Endothelial cell of umbilical vein (primary cell): ENCODE measurements around the gene NTMT2. TPM values are rescaled to one million over a fixed set of nuclear protein-coding genes. Genes with fewer than 3 reads are reported as not detected.

Source experiments
- BruUV-seq: library from RNA; stranded (reverse); fragments of 400-500 nt; replicated peaks from 2 replicates; lab custom pipeline; 2021; lab: Mats Ljungman, UMichigan
- CTCF ChIA-PET: fragments of 300-600, 350-600 bp; sonication (Branson Sonifier 250); formaldehyde crosslinking; loops from one replicate; lab custom pipeline; 2021; ENCODE audit warnings: antibody characterized with exemption, inconsistent platforms; lab: Charles Lee
- POLR2A ChIA-PET: fragments of 300-600, 350-600 bp; sonication (Branson Sonifier 250); formaldehyde crosslinking; loops from one replicate; lab custom pipeline; 2021; ENCODE audit warnings: antibody characterized with exemption, inconsistent platforms; lab: Charles Lee
- DNase-seq: peaks from one replicate; pipeline ENCODE4 v3.0.0-alpha.2; 2011; ENCODE audit warnings: low read depth, low spot score
- FAIRE-seq: peaks from 2 replicates; lab custom pipeline; 2011; peaks lifted over from hg19 to GRCh38; lab: Jason Lieb, UNC
- H2AFZ ChIP-seq: 2 replicates; pipeline ENCODE4 v1.6.0; 2012; ENCODE audit warnings: low read depth, low read length, control low read depth, inconsistent platforms
- H3K27ac ChIP-seq: 2 replicates; pipeline ENCODE4 v1.5.1; 2011; ENCODE audit warnings: low read depth, mild to moderate bottlenecking, control low read depth, low read length, moderate library complexity; ENCODE audit not compliant: insufficient read depth
- H3K27me3 ChIP-seq, 2 experiments: 2 replicates each; pipeline versions ENCODE4 v1.6.0 to v1.6.1; 2011; ENCODE audit warnings: low read length in 2 of 2, mixed read lengths in 1 of 2; ENCODE audit not compliant: control insufficient read depth in 2 of 2, insufficient read depth in 2 of 2
- H3K36me3 ChIP-seq, 2 experiments: 2 replicates in 1 of 2; 3 replicates in 1 of 2; pipeline ENCODE4 v1.5.1; 2011; ENCODE audit warnings: low read length in 2 of 2, mild to moderate bottlenecking in 1 of 2, moderate library complexity in 1 of 2; ENCODE audit not compliant: control insufficient read depth in 2 of 2, insufficient read depth in 2 of 2; ENCODE audit errors: extremely low read depth in 1 of 2
- H3K4me1 ChIP-seq: 3 replicates; pipeline ENCODE4 v1.5.1; 2011; ENCODE audit warnings: mild to moderate bottlenecking, low read length; ENCODE audit not compliant: control insufficient read depth, insufficient read depth; ENCODE audit errors: extremely low read depth
- H3K4me2 ChIP-seq: 2 replicates; pipeline ENCODE4 v1.6.1; 2011; ENCODE audit warnings: low read length, control low read depth, mixed read lengths; ENCODE audit not compliant: insufficient read depth
- H3K4me3 ChIP-seq, 3 experiments: fragments of 200-600 bp in 1 of 3; sonication (generic), shearing (Covaris generic) in 1 of 3; replicated peaks in 1 of 3; 2 replicates each; pipeline ENCODE4 v1.5.1; 2011 to 2016; ENCODE audit warnings: control low read depth in 3 of 3, low read length in 3 of 3, mild to moderate bottlenecking in 2 of 3, inconsistent platforms in 1 of 3, low read depth in 1 of 3, moderate library complexity in 1 of 3; ENCODE audit not compliant: insufficient read depth in 1 of 3
- H3K79me2 ChIP-seq: 2 replicates; pipeline ENCODE4 v1.6.0; 2012; ENCODE audit warnings: low read length, inconsistent platforms; ENCODE audit not compliant: control insufficient read depth, insufficient read depth
- H3K9ac ChIP-seq: replicated peaks from 2 replicates; pipeline ENCODE3; 2011; ENCODE audit warnings: low read length, control low read depth; ENCODE audit not compliant: insufficient read depth; ENCODE audit errors: extremely low read depth
- H3K9me1 ChIP-seq: replicated peaks from 3 replicates; pipeline ENCODE4 v1.6.0; 2011; ENCODE audit warnings: mild to moderate bottlenecking, low read length; ENCODE audit not compliant: control insufficient read depth, insufficient read depth; ENCODE audit errors: extremely low read depth
- H3K9me3 ChIP-seq: replicated peaks from 2 replicates; pipeline ENCODE4 v1.5.1; 2012; ENCODE audit warnings: low read length, inconsistent platforms; ENCODE audit not compliant: control insufficient read depth, insufficient read depth
- H4K20me1 ChIP-seq: replicated peaks from 2 replicates; pipeline ENCODE3; 2011; ENCODE audit warnings: mild to moderate bottlenecking, low read length; ENCODE audit not compliant: control insufficient read depth, insufficient read depth; ENCODE audit errors: extremely low read depth
- MYC ChIP-seq: IDR thresholded peaks from one replicate; pipeline ENCODE4 v1.6.1; 2011; ENCODE audit warnings: mild to moderate bottlenecking, low read depth, low read length
- POLR2A ChIP-seq: IDR thresholded peaks from 2 replicates; pipeline ENCODE4 v1.6.1; 2012; ENCODE audit warnings: low read depth, mild to moderate bottlenecking, control low read depth, low read length
- POLR2AphosphoS5 ChIP-seq: IDR thresholded peaks from 2 replicates; pipeline ENCODE4 v1.6.1; 2012; ENCODE audit warnings: low read depth, mild to moderate bottlenecking, control low read depth, low read length, moderate library complexity; ENCODE audit not compliant: insufficient read depth
- dilution Hi-C: fragments of 300-500 bp; cut with MboI; formaldehyde crosslinking; loops from one replicate; pipeline ENCODE4 v1.15.0; 2019; ENCODE audit warnings: low sequenced_read_pairs; ENCODE audit not compliant: extremely low pct_ligation_motif_present
- intact Hi-C: fragments of 100-400 bp; cut with micrococcal nuclease; formaldehyde crosslinking; loops from one replicate; pipeline ENCODE4 v1.10.0; 2022
- microRNA-seq: library from miRNA; unstranded; fragments of <30 nt; microRNA quantifications from one replicate; pipeline ENCODE4 v1.2.0, GENCODE V29; 2021; ENCODE audit warnings: borderline number of aligned reads, borderline replicate concordance
- polyA plus RNA-seq, 4 experiments: library from polyadenylated mRNA; depleted of rRNA in 3 of 4; stranded (reverse) in 3 of 4; unstranded in 1 of 4; fragments of >200 nt; gene quantifications; 2 replicates each; pipeline versions ENCODE4 v1.2.1 to v1.2.3, GENCODE V29; 2011 to 2012; ENCODE audit warnings: missing spikeins in 1 of 4
- small RNA-seq: library from RNA; depleted of rRNA; stranded (forward); fragments of <200 nt; gene quantifications from one replicate; pipeline ENCODE3, GENCODE V24; 2012; ENCODE audit warnings: low replicate concordance, low read depth; ENCODE audit not compliant: insufficient read depth, insufficient read length
- total RNA-seq: library from RNA; stranded (reverse); gene quantifications from 2 replicates; pipeline ENCODE4 v1.2.3, GENCODE V29; 2021
- TF ChIP-seq, protein P1 (sequence below): IDR thresholded peaks from 2 replicates; pipeline ENCODE4 v1.6.1; 2011; ENCODE audit not compliant: insufficient read depth, insufficient read length

Gene NTMT2
- total and polyA plus RNA-seq, 2 donors (not counting 3 experiments of a cell fraction or from before 2014, with no cell fraction given): not detected

GRCh38 chr1:170217517-170218256 is 71.9 kb downstream of the NTMT2 start:
- H3K36me3 ChIP-seq: no peaks in the 10 kb centered on the region
- BruUV-seq: no TSS peak
- no peak overlapping the region for H3K4me2 ChIP-seq
- H3K9me3 ChIP-seq: no peaks in the 10 kb centered on the region
- H3K4me3 ChIP-seq: no peak overlapping the region
- ChIA-PET POLR2A (no interaction called here), CTCF (no interaction called here)
- intact Hi-C loops (no loop called here), dilution Hi-C loops (no loop called here)
- H3K27ac ChIP-seq: no peak overlapping the region
- no peaks in the 10 kb centered on the region for H3K79me2 ChIP-seq
- no peak for TF ChIP-seq MYC
- H3K27me3 ChIP-seq: no peaks in the 10 kb centered on the region
- H2AFZ ChIP-seq: no peak overlapping the region
- H4K20me1 ChIP-seq: no peaks in the 10 kb centered on the region
- H3K4me1 ChIP-seq: no peaks in the 10 kb centered on the region
- no peak for FAIRE-seq
- H3K9ac ChIP-seq: no peak overlapping the region
- no peaks in the 10 kb centered on the region for H3K9me1 ChIP-seq
- no peak for DNase-seq

DNA sequence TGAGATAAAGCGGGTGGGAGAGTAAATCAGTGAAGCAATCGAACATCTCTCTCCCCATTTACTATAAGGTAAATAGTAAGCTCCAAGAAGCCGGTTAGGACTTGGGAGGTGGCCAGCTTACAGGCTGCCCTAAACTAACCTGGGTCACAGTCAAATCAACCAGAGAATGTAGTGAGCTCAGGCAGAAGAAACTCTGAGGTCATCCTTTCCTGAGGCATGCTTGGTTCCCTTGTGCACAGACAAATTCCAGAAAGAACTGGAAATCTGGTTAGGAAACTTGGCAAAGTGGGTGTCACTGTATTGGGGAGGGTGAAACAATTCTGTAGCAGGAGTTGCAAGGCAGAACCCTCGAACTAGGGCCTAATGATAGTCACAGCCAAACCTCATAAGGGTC is 72.5 kb downstream of the NTMT2 start:
- Histone ChIP-seq H3K79me2 (no peaks in the 10 kb centered on the region), H3K9me1 (no peaks in the 10 kb centered on the region), H2AFZ (no peak overlapping the region), H3K9me3 (no peaks in the 10 kb centered on the region), H4K20me1 (no peaks in the 10 kb centered on the region), H3K36me3 (no peaks in the 10 kb centered on the region), H3K27me3 (no peaks in the 10 kb centered on the region), H3K27ac (no peak overlapping the region), H3K4me2 (no peak overlapping the region), H3K4me1 (no peaks in the 10 kb centered on the region), H3K4me3 (no peak overlapping the region), H3K9ac (no peak overlapping the region)
- dilution Hi-C loops: no loop called here
- BruUV-seq: no TSS peak
- ChIA-PET CTCF (no interaction called here), POLR2A (no interaction called here)
- intact Hi-C loops: no loop called here
- DNase-seq: no peak
- no peak for FAIRE-seq
- TF ChIP-seq POLR2AphosphoS5: no peak
- TF ChIP-seq, protein P1, sequence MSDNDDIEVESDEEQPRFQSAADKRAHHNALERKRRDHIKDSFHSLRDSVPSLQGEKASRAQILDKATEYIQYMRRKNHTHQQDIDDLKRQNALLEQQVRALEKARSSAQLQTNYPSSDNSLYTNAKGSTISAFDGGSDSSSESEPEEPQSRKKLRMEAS: no peak
- no peak for TF ChIP-seq POLR2A

Small RNA genes within 50 kb of the gene (microRNA-seq; reads per million reads assigned to microRNA genes)
- gene MIR3119-1 (not detected), gene MIR3119-2 (not detected)

Small RNA genes within 50 kb of the gene (small RNA-seq; reads per million reads assigned to genes)
- gene MIR3119-2: not detected

Other genes starting within 250 kb of the NTMT2 start
- 17.5 and 19.6 TPM in 2 replicates for gene KIFAP3, start 71.3 kb upstream of the NTMT2 start, total RNA-seq
- gene KIFAP3, start 71.3 kb upstream of the NTMT2 start, polyA plus RNA-seq: 5.0 and 6.4 TPM in 2 replicates